ENCODE measurements around the gene INSYN2B. TPM values are rescaled to one million over a fixed set of nuclear protein-coding genes. Genes with fewer than 3 reads are reported as not detected.
"Not testable (repeated sequence)": the region's sequence is repeated elsewhere in the genome, so short reads cannot be mapped to it uniquely, and the experiment has no call there.

Gene INSYN2B
- total RNA-seq, 1 donor from 2014 or later: 1.4 TPM

DNA sequence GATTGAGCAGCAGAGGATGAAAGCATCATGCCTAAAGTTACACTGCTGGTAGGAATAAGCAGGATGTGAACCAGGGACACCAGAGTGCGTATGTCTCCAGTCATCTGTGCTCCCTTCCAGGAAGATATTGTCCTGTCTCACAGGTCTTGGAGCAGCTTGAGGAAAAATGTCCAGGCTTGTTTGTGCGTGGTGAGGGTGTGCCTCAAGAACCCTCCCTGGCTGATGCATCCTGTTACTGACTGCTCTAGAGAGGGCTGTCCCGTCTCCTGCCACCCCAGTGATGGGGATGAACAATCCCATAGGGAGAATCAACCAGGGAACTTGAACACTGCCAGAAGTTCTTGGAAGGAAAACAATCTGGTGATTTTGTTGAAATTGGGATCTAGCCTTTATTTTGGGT lies 132.0 kb downstream of the INSYN2B start:
- no peak for DNase-seq

DNA sequence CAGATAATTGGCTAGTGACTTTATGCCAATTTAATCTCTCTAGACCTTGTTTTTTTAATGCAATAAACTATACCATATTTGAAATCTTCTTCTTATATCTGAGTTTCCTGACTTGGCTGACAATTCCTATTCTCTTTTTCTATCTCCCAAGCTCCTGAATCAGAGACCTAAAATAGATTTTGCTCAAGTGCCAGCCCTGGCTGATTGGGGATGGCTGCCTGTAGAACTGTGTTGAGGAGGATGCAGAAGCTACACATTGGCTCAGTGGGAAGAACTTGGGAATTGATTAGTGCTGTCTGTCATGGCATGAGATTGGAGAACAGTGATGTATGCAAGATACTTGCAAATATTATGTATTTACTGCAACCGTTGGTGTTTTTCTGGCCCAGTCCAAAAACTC lies 132.8 kb downstream of the INSYN2B start:
- no peak for DNase-seq

DNA sequence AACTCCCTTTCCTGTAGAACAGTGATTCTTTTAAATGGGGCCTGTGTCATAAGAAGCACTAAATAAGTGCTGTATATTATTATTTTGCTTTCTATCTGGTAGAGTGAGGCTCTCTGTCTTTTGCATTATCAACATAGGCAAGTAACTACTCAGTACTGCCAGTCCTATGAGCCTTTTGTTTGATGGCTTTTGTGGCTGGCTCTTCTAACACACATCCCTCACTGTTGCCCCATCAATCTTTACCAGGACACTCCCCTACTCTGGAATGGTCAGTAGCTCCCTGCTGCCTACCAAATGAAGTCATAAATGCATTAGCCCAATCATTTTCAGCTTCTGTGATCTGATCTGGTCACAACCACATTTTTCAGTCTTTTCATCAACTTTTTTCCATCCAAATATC lies 137.6 kb downstream of the INSYN2B start:
- no peak for DNase-seq

DNA sequence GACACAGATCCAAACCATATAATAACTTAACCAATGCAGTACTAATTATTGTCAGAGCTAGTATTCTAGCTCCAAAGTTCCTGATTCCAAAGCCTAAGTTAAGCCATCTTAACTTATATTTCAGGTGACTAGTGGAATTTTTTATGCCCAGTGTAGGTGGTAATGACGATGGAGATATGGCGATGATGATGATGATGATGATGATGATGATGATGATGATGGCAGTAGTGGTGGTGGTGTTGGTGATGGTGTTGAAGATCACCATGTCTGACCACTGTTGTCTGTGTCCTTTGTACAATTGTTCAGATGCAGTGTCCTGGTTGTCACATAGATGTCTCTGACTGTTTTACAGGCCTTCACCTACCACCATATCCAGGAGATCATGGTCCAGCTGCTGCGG lies 139.9 kb downstream of the INSYN2B start:
- DNase-seq: no peak

DNA sequence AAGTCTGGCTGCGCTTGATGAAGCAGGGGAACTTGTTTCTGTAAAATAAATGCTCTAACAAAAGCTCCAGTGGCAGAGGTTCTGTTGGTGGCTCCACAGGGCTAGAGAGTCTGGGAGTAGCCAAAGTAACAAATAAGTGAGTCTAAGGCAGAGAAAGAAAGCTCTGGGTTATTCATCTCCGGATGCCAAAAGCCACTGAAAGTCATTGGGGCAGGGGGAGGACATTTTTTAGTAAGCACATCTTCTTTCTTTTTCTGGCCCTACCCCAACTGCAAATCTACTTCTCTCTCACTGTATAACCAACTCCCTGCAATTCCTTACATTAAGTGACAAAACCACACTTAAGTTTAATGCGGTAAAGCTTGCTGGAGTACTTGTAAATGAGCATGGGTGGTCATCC lies 141.6 kb downstream of the INSYN2B start:
- no peak for DNase-seq

DNA sequence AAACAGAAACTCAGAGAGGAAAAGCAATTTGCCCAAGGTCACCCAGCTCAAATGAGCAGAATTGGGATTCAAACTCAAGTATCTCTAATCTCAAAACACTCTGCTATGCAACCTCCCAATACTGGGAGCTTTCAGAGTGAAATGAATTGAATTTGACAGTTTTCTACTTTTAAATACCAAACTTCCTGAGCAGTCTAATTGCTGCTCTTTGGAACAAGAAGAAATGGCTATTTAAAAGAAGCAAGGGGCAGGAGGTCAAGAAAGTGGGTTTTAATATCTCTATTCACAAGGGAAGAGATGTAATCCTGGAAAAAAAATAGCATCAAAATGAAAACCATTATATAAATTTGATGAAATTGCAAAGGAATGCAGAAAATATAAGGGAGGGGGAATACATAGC lies 142.6 kb downstream of the INSYN2B start:
- no peak for DNase-seq

DNA sequence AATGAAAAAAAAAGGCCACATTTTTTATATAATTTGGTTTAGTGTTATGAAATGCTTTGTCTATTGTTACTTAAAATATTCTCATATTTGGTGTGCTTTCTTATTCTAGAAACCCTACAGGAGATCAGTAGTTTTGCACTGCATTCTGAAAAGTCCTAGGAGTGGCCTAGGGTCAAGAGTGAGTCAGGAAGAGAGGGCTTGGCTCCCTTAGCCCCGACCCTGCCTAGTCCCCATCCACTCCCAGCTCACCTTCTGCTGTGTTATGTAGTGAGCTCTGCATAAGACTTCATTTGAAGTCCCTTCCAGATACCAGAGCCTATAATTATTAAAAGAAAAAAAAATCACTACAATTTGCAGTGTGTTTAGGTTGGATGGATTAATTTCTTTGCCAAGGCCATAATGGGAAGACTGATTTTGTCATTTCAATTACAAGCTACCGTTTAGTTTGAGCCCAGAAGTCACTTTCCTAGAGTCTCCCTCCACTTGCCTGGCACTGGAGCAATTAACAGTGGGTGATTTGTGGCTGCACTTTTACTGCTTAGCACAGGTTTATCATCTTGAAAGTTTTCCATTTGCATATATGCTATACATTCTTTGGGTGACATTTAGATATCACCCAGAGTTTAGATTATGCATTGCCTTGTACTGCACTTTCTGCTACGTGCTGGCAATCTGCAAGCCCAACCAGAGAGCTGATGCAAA lies 143.3 kb downstream of the INSYN2B start:
- DNase-seq: no peak

DNA sequence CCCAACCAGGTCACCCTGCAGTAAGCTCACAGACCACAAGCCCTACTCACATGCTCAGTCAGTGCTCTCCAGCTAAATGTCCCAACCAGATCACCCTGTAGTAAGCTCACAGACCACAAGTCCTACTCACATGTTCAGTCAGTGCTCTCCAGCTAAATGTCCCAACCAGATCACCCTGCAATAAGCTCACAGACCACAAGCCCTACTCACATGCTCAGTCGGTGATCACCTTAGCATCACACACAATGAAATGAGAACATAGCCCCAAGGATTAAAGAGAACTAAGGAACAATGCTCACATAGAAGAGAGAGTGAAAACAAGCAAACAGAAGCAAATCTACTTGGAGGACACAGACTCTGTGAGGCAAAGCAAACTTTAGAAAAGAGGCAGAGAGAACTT lies 145.8 kb downstream of the INSYN2B start:
- not testable (repeated sequence) for DNase-seq

DNA sequence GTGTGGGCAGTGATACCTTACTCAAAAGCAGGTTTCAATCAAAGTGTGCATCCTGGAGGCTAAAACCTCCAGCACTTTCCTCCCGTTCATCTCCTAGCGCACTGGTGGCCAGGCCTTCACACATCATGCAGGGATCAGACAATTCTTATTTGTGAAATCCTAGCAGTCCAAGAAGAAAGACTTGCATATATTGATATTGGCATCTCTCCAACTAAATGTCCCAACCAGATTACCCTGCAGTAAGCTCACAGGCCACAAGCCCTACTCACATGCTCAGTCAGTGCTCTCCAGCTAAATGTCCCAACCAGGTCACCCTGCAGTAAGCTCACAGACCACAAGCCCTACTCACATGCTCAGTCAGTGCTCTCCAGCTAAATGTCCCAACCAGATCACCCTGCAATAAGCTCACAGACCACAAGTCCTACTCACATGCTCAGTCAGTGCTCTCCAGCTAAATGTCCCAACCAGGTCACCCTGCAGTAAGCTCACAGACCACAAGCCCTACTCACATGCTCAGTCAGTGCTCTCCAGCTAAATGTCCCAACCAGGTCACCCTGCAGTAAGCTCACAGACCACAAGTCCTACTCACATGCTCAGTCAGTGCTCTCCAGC lies 146.5 kb downstream of the INSYN2B start:
- DNase-seq: not testable (repeated sequence)

DNA sequence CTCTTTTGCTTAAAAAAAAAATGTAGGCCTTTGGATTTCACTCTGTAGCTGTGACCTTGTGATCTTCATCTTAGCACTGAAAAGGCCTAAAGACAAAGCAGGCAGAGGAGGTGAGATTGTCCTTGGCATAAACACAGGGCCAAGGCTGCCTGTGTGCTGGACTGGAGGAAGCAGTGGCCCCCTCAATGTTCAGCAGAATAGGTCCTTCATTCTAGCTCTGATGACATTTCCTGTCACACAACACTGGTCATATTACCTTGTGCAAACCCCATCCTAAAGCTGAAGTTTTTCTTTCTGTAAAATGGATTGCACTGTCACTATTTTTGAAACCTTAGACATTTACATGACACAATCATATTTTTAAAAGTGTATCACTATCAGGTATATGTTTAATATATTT lies 147.4 kb downstream of the INSYN2B start:
- DNase-seq: no peak

DNA sequence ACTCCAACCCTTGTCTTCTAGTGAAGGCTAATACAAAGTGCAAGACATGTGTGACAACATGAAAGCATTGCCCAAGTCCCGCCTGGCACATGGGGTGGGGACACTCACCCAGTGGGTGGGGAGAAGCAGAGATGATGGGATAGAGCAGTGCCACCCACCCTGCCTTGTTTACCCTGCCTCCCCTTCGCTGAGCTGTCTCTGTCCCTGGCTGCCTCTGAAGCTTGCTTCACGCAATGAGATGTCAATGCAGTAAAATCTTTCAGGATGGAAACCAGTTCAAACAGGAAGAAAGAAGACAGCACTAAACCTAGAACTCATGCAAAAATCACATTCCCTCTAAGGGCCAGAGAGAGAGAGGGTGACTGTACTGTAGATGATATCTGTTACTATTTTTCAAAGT lies 148.0 kb downstream of the INSYN2B start:
- DNase-seq: no peak

DNA sequence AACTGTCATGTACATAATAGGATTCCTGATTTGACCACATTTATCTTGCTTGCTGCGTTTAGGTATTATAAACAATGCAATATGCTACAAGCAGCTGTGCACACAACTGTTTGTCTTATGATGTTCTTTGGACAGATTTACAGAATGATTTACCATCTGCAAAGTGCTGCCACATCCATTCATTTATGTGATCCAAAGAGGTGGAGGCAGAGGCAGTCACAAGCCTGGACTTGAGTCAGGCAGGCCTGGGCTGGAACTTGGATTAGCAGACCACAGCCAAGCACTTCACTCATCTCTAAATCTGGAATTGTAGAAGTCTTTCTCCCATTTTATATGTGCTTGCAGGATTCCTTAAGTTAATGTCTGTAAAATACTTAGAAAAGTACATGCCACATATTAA lies 149.0 kb downstream of the INSYN2B start:
- no peak for DNase-seq

DNA sequence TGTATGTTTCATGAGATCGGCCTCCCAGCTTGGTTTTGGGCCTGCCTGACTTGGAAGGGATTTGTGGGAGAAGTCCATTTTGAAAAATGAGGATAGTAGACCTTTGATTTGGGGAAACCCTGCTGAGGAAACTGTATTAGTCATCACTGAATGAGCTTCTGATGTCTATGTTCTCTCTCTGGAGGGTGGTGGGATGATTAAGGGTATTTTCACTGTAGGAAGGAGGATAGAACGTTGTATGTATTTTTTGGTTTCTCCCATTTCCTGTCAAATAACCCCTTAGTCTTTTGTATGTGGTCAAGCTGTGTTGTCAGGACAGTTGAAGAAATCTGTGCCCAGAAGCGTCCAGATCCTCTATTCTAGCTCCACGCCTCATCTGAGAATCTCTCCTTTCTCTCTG lies 151.9 kb downstream of the INSYN2B start:
- no peak for DNase-seq

DNA sequence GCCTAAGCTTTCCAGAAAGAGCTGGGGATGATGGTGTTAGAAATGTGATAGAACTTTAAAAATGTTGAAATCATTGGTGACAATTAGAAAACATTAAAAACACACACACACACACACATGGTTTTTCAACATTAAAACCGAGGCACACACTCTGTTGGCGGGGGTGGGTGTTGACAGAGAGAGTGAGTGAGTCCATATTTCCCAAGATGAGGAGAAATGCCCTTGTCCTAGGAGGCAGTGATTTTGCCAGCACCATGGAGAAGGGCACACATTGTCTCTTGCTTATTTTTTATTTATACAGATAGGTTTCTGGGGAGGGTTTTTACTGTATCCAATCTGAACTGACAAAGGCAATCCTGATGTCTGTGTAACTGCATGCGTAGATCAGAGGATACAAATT lies 152.5 kb downstream of the INSYN2B start:
- no peak for DNase-seq

DNA sequence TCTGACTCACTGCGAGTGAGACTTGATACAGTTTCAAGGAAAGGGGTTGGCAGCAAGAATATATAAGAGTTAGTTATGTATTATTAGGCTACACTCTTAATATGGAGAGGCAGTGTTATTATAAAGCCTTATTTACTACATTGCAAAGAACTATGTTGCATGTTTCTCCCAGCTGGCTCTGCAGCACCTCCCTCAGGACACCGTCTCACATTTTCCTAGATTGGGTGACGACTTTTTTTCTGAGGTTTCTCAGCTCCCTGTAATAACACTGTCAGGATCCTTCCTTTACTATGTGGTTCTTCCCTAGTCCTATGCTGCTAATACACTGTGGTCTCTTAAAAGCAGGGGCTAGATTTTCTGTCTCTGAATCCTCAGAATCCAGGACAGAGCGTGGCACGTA lies 153.7 kb downstream of the INSYN2B start:
- DNase-seq: no peak

DNA sequence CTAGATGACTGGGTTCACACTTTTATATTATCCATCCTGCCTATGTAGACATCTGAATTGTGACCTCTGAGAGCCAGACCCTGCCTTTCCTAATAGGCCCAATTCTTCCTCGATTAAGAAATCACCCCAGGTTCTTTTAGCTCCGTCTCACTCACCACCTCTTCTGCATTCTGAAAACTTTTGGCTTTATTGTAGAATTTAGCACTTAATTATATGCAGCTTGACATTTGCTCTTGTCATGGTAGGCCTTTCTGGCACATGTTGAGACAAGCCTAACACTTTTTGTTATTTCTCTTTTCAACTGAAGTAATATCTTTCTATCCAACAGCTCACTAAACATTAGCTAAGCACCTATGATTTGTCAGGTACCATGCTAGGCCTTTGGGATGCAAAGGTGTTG lies 163.3 kb downstream of the INSYN2B start:
- DNase-seq: no peak

DNA sequence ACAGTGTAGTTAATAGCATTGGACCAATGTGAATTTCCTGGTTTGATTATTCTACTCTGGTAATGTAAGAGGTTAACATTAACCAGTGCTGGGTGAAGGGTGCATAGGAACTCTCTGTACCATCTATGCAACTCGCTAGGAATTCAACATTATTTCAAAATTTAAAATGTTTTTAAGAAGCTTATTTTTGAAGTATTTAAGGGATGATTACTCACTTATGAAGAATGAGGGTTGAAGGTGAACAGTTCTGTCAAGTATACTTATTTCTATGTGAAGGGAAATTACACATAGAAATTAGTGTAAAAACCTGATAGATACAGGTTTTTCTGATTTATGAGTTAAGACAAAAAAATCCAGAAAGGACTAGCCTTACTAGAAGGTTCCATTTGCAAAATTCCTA lies 165.8 kb downstream of the INSYN2B start:
- DNase-seq: no peak

Small RNA genes within 50 kb of the gene (small RNA-seq; reads per million reads assigned to genes)
- not detected for gene MIR378E

Other genes starting within 250 kb of the INSYN2B start
- gene FOXI1, start 125.4 kb upstream of the INSYN2B start, total RNA-seq: not detected